Naive thymus-derived CD4-positive, alpha-beta T cell (primary cell): ENCODE measurements around the gene PDIA2. TPM values are rescaled to one million over a fixed set of nuclear protein-coding genes. Genes with fewer than 3 reads are reported as not detected.
A peak's percentile ranks its signal among the peaks of the same experiment; 100 is the strongest.
"Not testable (repeated sequence)": the region's sequence is repeated elsewhere in the genome, so short reads cannot be mapped to it uniquely, and the experiment has no call there.

Experiments used
- ATAC-seq: fragments of 150-1000 bp; cut with Tn5 transposase; 2 replicates; pipeline ENCODE4 v1.10.0; 2021; ENCODE audit warnings: mild to moderate bottlenecking, moderate library complexity
- CTCF ChIA-PET: fragments of 350-600 bp; sonication (Branson Sonifier 250); formaldehyde crosslinking; loops from one replicate; lab custom pipeline; 2021; ENCODE audit warnings: antibody characterized with exemption; lab: Charles Lee
- POLR2A ChIA-PET: fragments of 350-600 bp; sonication (Branson Sonifier 250); formaldehyde crosslinking; loops from one replicate; lab custom pipeline; 2021; ENCODE audit warnings: antibody characterized with exemption, inconsistent platforms; lab: Charles Lee
- DNase-seq, 9 donors: peaks; one replicate each; pipeline versions ENCODE4 v3.0.0 to v3.0.0-alpha.2; 2020 to 2022; ENCODE audit warnings: mixed read lengths in 1 of 9
- H3K27ac ChIP-seq: one replicate; pipeline ENCODE4 v1.7.0; 2013; ENCODE audit warnings: mild to moderate bottlenecking, low read depth, low read length, moderate library complexity
- H3K27me3 ChIP-seq, 2 donors: one replicate each; pipeline ENCODE4 v1.7.0; 2013; ENCODE audit warnings: low read length in 2 of 2, mild to moderate bottlenecking in 2 of 2, moderate library complexity in 2 of 2; ENCODE audit not compliant: control insufficient read depth in 2 of 2, insufficient read depth in 2 of 2
- H3K36me3 ChIP-seq, 3 experiments: 1 replicate in 2 of 3; 2 replicates in 1 of 3; pipeline ENCODE4 v1.7.0; 2013; ENCODE audit warnings: low read length in 3 of 3, mild to moderate bottlenecking in 3 of 3, moderate library complexity in 1 of 3; ENCODE audit not compliant: insufficient read depth in 3 of 3, control insufficient read depth in 2 of 3
- H3K4me1 ChIP-seq, 2 donors: one replicate each; pipeline ENCODE4 v1.7.0; 2013; ENCODE audit warnings: low read length in 2 of 2, mild to moderate bottlenecking in 2 of 2, moderate library complexity in 1 of 2; ENCODE audit not compliant: control insufficient read depth in 2 of 2, insufficient read depth in 2 of 2
- H3K4me3 ChIP-seq: 2 replicates; pipeline ENCODE4 v1.7.0; 2013; ENCODE audit warnings: mild to moderate bottlenecking, low read length
- H3K9me3 ChIP-seq, 3 experiments: 1 replicate in 2 of 3; 2 replicates in 1 of 3; pipeline ENCODE4 v1.7.0; 2013; ENCODE audit warnings: low read length in 3 of 3; ENCODE audit not compliant: control insufficient read depth in 2 of 3
- H3K27ac Mint-ChIP-seq, 9 donors: one replicate each; pipeline ENCODE4 v1.8.0; 2020 to 2022; ENCODE audit warnings: mixed read lengths in 9 of 9, mild to moderate bottlenecking in 8 of 9, moderate library complexity in 5 of 9, inconsistent platforms in 2 of 9
- H3K27me3 Mint-ChIP-seq, 5 donors: one replicate each; pipeline ENCODE4 v1.8.0; 2021 to 2022; ENCODE audit warnings: mixed read lengths in 5 of 5, mild to moderate bottlenecking in 1 of 5
- H3K36me3 Mint-ChIP-seq, 5 donors: one replicate each; pipeline ENCODE4 v1.8.0; 2020 to 2022; ENCODE audit warnings: mixed read lengths in 5 of 5, mild to moderate bottlenecking in 3 of 5, inconsistent platforms in 1 of 5
- H3K4me1 Mint-ChIP-seq, 7 donors: one replicate each; pipeline ENCODE4 v1.8.0; 2020 to 2022; ENCODE audit warnings: mixed read lengths in 7 of 7, mild to moderate bottlenecking in 3 of 7, inconsistent platforms in 1 of 7
- H3K4me3 Mint-ChIP-seq, 10 donors: one replicate each; pipeline ENCODE4 v1.8.0; 2020 to 2022; ENCODE audit warnings: mild to moderate bottlenecking in 10 of 10, mixed read lengths in 10 of 10, moderate library complexity in 6 of 10, inconsistent platforms in 2 of 10
- H3K9me3 Mint-ChIP-seq, 11 donors: one replicate each; pipeline ENCODE4 v1.8.0; 2020 to 2022; ENCODE audit warnings: mixed read lengths in 11 of 11, mild to moderate bottlenecking in 4 of 11, inconsistent platforms in 1 of 11, moderate library complexity in 1 of 11
- intact Hi-C, 2 donors: fragments of 100-400 bp; cut with micrococcal nuclease; formaldehyde crosslinking; loops; one replicate each; pipeline ENCODE4 v1.15.1; 2023
- polyA plus RNA-seq, 2 donors: library from polyadenylated mRNA; unstranded; fragments of 300-500 nt; fragmentation: Illumina TruSeq; gene quantifications; one replicate each; pipeline ENCODE4 v1.2.3, GENCODE V29; 2021
- total RNA-seq, 6 experiments: library from RNA in 5 of 6; stranded (reverse) in 5 of 6; gene quantifications; 1 replicate in 5 of 6; 2 replicates in 1 of 6; pipeline ENCODE4 v1.2.3 and lab custom pipeline; 2021 to 2026

The PDIA2 gene
- total and polyA plus RNA-seq, 7 experiments from 2014 or later: 0.42 TPM; not detected in 6

- peaks cover 4 to 31% (median 17%) of the 10 kb centered on the region in 5 donors for H3K36me3 Mint-ChIP-seq
- peak overlapping the region in 6 of 9 donors; percentile 51 to 91 (median 82) for H3K27ac Mint-ChIP-seq
- intact Hi-C loops: no loop called here
Observed at GRCh38 chr16:254461-254860, 28.5 kb upstream of the PDIA2 start.

GRCh38 chr16:255183-255582, 27.8 kb upstream of the PDIA2 start:
- Histone ChIP-seq H3K9me3 (no peaks in the 10 kb centered on the region), H3K27ac (no peak overlapping the region), H3K4me1 (peaks cover 9 to 20% of the 10 kb centered on the region in 2 donors), H3K36me3 (peaks cover 0 to 32% (median 0%) of the 10 kb centered on the region in 3 experiments), H3K4me3 (no peak overlapping the region), H3K27me3 (no peaks in the 10 kb centered on the region)
- peaks cover 12 to 44% (median 29%) of the 10 kb centered on the region in 7 donors for H3K4me1 Mint-ChIP-seq
- H3K27me3 Mint-ChIP-seq: no peaks in the 10 kb centered on the region
- POLR2A ChIA-PET: interaction anchor here (1.0 kb wide), 1 partner anchor 20 kb away, joined by 3 read pairs; no protein-coding TSS in a partner anchor
- DNase-seq (no peak), ATAC-seq (no peak)
- CTCF ChIA-PET: no interaction called here
- peaks cover 4 to 31% (median 17%) of the 10 kb centered on the region in 5 donors for H3K36me3 Mint-ChIP-seq
- peak overlapping the region in 3 of 9 donors; percentile 12 to 55 (median 40) for H3K27ac Mint-ChIP-seq
- intact Hi-C loops: no loop called here
- no peaks in the 10 kb centered on the region for H3K9me3 Mint-ChIP-seq
- peak overlapping the region in 1 of 10 donors; percentile 45 for H3K4me3 Mint-ChIP-seq

More at GRCh38 chr16:254461-254860, 28.5 kb upstream of the PDIA2 start:
- no peak overlapping the region for H3K27ac ChIP-seq
- no peaks in the 10 kb centered on the region for H3K27me3 ChIP-seq
- peaks cover 12 to 44% (median 29%) of the 10 kb centered on the region in 7 donors for H3K4me1 Mint-ChIP-seq
- peak overlapping the region in 6 of 10 donors; percentile 23 to 91 (median 66) for H3K4me3 Mint-ChIP-seq
- no peak overlapping the region for H3K4me3 ChIP-seq
- H3K36me3 ChIP-seq: peaks cover 0 to 29% (median 0%) of the 10 kb centered on the region in 3 experiments
- H3K27me3 Mint-ChIP-seq: no peaks in the 10 kb centered on the region
- ChIA-PET CTCF (no interaction called here), POLR2A (interaction anchor here (1.0 kb wide), 1 partner anchor 19 kb away, joined by 3 read pairs; no protein-coding TSS in a partner anchor)
- ATAC-seq (no peak), DNase-seq (no peak)
- H3K9me3 ChIP-seq: no peaks in the 10 kb centered on the region
- H3K9me3 Mint-ChIP-seq: no peaks in the 10 kb centered on the region
- H3K4me1 ChIP-seq: peaks cover 9 to 20% of the 10 kb centered on the region in 2 donors

- DNase-seq, H3K27ac ChIP-seq, POLR2A ChIA-PET, H3K4me3 Mint-ChIP-seq, CTCF ChIA-PET, intact Hi-C loops, H3K27me3 Mint-ChIP-seq, H3K4me3 ChIP-seq, H3K27me3 ChIP-seq, H3K27ac Mint-ChIP-seq, H3K9me3 ChIP-seq, ATAC-seq, H3K9me3 Mint-ChIP-seq: not testable (repeated sequence)
- H3K36me3 ChIP-seq: peaks cover 0 to 52% (median 0%) of the 10 kb centered on the region in 3 experiments
- H3K4me1 Mint-ChIP-seq: peaks cover 4 to 31% (median 20%) of the 10 kb centered on the region in 7 donors
- peaks cover 6 to 32% (median 12%) of the 10 kb centered on the region in 5 donors for H3K36me3 Mint-ChIP-seq
- H3K4me1 ChIP-seq: peaks cover 9 to 13% of the 10 kb centered on the region in 2 donors
Observed at GRCh38 chr16:258091-258490, 24.9 kb upstream of the PDIA2 start.

- peaks cover 6 to 30% (median 12%) of the 10 kb centered on the region in 5 donors for H3K36me3 Mint-ChIP-seq
- no peak overlapping the region for H3K27ac Mint-ChIP-seq
- ATAC-seq: no peak
- no peak for DNase-seq
- ChIA-PET CTCF (no interaction called here), POLR2A (no interaction called here)
- Histone ChIP-seq H3K27me3 (no peaks in the 10 kb centered on the region), H3K36me3 (peaks cover 0 to 64% (median 0%) of the 10 kb centered on the region in 3 experiments), H3K4me1 (peaks cover under 1 to 3% of the 10 kb centered on the region in 2 donors), H3K4me3 (no peak overlapping the region), H3K9me3 (no peaks in the 10 kb centered on the region), H3K27ac (no peak overlapping the region)
- peaks cover 2 to 21% (median 11%) of the 10 kb centered on the region in 7 donors for H3K4me1 Mint-ChIP-seq
- no peaks in the 10 kb centered on the region for H3K9me3 Mint-ChIP-seq
- H3K4me3 Mint-ChIP-seq: no peak overlapping the region
- intact Hi-C loops: no loop called here
- no peaks in the 10 kb centered on the region for H3K27me3 Mint-ChIP-seq
Observed at GRCh38 chr16:259226-259625, 23.7 kb upstream of the PDIA2 start.

GRCh38 chr16:259814-260253, 23.1 kb upstream of the PDIA2 start:
- Mint-ChIP-seq H3K27ac (no peak overlapping the region), H3K36me3 (peaks cover 6 to 26% (median 12%) of the 10 kb centered on the region in 5 donors), H3K4me1 (peaks cover 0 to 16% (median 10%) of the 10 kb centered on the region in 7 donors), H3K9me3 (no peaks in the 10 kb centered on the region), H3K4me3 (no peak overlapping the region), H3K27me3 (no peaks in the 10 kb centered on the region)
- ChIA-PET CTCF (no interaction called here), POLR2A (no interaction called here)
- Histone ChIP-seq H3K9me3 (no peaks in the 10 kb centered on the region), H3K27me3 (no peaks in the 10 kb centered on the region), H3K4me3 (no peak overlapping the region), H3K27ac (no peak overlapping the region), H3K36me3 (peaks cover 0 to 66% (median 0%) of the 10 kb centered on the region in 3 experiments), H3K4me1 (no peaks in the 10 kb centered on the region)
- intact Hi-C loops: no loop called here
- no peak for DNase-seq
- ATAC-seq: no peak

- H3K27me3 Mint-ChIP-seq: no peaks in the 10 kb centered on the region
- H3K4me1 ChIP-seq: no peaks in the 10 kb centered on the region
- ChIA-PET POLR2A (no interaction called here), CTCF (no interaction called here)
- peaks cover 0 to 11% (median 7%) of the 10 kb centered on the region in 7 donors for H3K4me1 Mint-ChIP-seq
- H3K27ac Mint-ChIP-seq: no peak overlapping the region
- no peak overlapping the region for H3K4me3 ChIP-seq
- H3K9me3 Mint-ChIP-seq: no peaks in the 10 kb centered on the region
- H3K4me3 Mint-ChIP-seq: no peak overlapping the region
- no peak overlapping the region for H3K27ac ChIP-seq
- no peak for ATAC-seq
- H3K36me3 Mint-ChIP-seq: peaks cover 4 to 22% (median 12%) of the 10 kb centered on the region in 5 donors
- H3K9me3 ChIP-seq: no peaks in the 10 kb centered on the region
- H3K27me3 ChIP-seq: no peaks in the 10 kb centered on the region
- intact Hi-C loops: no loop called here
- no peak for DNase-seq
- H3K36me3 ChIP-seq: peaks cover 0 to 68% (median 0%) of the 10 kb centered on the region in 3 experiments
Observed at GRCh38 chr16:260326-260725, 22.6 kb upstream of the PDIA2 start.
